ENCODE data around the gene NTM. TPM values are rescaled to one million over a fixed set of nuclear protein-coding genes. Genes with fewer than 3 reads are reported as not detected.

NTM gene
- total RNA-seq, 1 experiment from 2014 or later: not detected

DNA sequence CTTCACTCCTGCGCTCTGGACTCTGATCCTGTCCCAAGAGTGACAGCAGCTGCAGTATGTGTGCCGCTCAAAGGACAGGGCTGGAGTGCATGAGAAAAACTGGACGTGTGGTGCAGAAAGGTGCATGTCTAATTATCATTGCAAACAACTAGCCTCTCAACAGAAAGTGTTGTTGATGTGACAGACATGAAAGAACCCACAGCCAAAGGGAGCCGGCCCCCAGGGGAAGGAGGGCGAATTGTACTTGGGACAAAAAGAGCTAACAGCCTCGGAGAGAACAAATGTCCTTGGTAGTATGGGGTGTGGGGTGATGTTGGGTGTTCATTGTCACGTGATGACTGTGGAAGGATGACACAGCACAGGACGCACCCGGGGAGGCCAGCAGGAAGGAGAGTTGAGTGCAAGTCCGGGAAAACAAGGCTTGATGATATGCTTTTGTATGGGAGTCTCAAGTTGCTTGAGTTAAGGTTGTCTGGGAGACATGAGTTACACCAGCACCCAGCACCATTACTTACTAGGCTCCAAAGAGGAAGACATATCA is 325.5 kb downstream of the NTM start:
- ChIA-PET CTCF (no interaction called here), RAD21 (ENCODE audit: low non-redundant PET in 1 of 2, low total read pairs in 2 of 2, uncharacterized antibody in 2 of 2, unreplicated experiment in 2 of 2) (no interaction called here), POLR2A (no interaction called here)
- ATAC-seq (no peak), DNase-seq (ENCODE audit: low read depth, low spot score) (no peak)
- Histone ChIP-seq H3K9me2 (ENCODE audit: insufficient read depth) (no peaks in the 10 kb centered on the region), H3K36me3 (ENCODE audit: control insufficient read depth in 1 of 2, insufficient read depth in 2 of 2, low read length in 2 of 2) (no peaks in the 10 kb centered on the region), H3K27me3 (ENCODE audit: insufficient read depth, low read length) (no peaks in the 10 kb centered on the region), H3K9me3 (ENCODE audit: control insufficient read depth in 1 of 2, insufficient read depth in 1 of 2, low read depth in 1 of 2, low read length in 2 of 2) (no peaks in the 10 kb centered on the region; a peak in 1 of 4 replicates), H2AFZ (ENCODE audit: low read depth, low read length, poor library complexity, severe bottlenecking) (no peak overlapping the region), H3K79me2 (ENCODE audit: insufficient read depth, low read length) (no peaks in the 10 kb centered on the region), H3K27ac (ENCODE audit: low read depth, low read length) (no peak overlapping the region), H3K4me2 (ENCODE audit: low read length) (no peak overlapping the region), H4K20me1 (ENCODE audit: insufficient read depth) (no peaks in the 10 kb centered on the region), H3K4me1 (ENCODE audit: control insufficient read depth in 1 of 2, insufficient read depth in 2 of 2, low read length in 2 of 2) (no peaks in the 10 kb centered on the region), H3K9ac (ENCODE audit: low read length) (no peak overlapping the region), H3K4me3 (replicated peaks in 1 of 2; ENCODE audit: low read depth in 1 of 2, low read length in 2 of 2) (no peak overlapping the region)
- BruUV-seq (replicated peaks): no TSS peak
- TF ChIP-seq REST (IDR thresholded peaks at IDR 0.05; ENCODE audit: low read depth) (no peak), SRF (IDR thresholded peaks at IDR 0.05; ENCODE audit: low read depth) (no peak), JUND (IDR thresholded peaks at IDR 0.05) (no peak), FOSL1 (IDR thresholded peaks at IDR 0.05; ENCODE audit: low read depth) (no peak), POLR2A (IDR thresholded peaks at IDR 0.05; ENCODE audit: borderline replicate concordance, extremely low read depth, insufficient read depth, insufficient read length) (no peak), ELF1 (IDR thresholded peaks at IDR 0.05; ENCODE audit: borderline replicate concordance, low read depth) (no peak), EGR1 (IDR thresholded peaks at IDR 0.05; ENCODE audit: low read depth) (no peak), ZNF274 (IDR thresholded peaks at IDR 0.05; ENCODE audit: low read depth, low read length) (no peak), TCF7L2 (IDR thresholded peaks at IDR 0.05; ENCODE audit: borderline replicate concordance, extremely low read depth, insufficient read depth, insufficient read length) (no peak), CBX3 (IDR thresholded peaks at IDR 0.05; ENCODE audit: low read depth) (no peak), SIN3A (IDR thresholded peaks at IDR 0.05; ENCODE audit: low read depth) (no peak), ZFX (IDR thresholded peaks at IDR 0.05) (no peak)
- TF ChIP-seq, protein P1, sequence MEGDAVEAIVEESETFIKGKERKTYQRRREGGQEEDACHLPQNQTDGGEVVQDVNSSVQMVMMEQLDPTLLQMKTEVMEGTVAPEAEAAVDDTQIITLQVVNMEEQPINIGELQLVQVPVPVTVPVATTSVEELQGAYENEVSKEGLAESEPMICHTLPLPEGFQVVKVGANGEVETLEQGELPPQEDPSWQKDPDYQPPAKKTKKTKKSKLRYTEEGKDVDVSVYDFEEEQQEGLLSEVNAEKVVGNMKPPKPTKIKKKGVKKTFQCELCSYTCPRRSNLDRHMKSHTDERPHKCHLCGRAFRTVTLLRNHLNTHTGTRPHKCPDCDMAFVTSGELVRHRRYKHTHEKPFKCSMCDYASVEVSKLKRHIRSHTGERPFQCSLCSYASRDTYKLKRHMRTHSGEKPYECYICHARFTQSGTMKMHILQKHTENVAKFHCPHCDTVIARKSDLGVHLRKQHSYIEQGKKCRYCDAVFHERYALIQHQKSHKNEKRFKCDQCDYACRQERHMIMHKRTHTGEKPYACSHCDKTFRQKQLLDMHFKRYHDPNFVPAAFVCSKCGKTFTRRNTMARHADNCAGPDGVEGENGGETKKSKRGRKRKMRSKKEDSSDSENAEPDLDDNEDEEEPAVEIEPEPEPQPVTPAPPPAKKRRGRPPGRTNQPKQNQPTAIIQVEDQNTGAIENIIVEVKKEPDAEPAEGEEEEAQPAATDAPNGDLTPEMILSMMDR (IDR thresholded peaks at IDR 0.05 in 2 of 3, conservative IDR thresholded peaks at IDR 0.05 in 1 of 3; ENCODE audit: borderline replicate concordance in 1 of 3, insufficient read depth in 1 of 3, low read depth in 2 of 3, low read length in 2 of 3): no peak
- TF ChIP-seq, protein P2, sequence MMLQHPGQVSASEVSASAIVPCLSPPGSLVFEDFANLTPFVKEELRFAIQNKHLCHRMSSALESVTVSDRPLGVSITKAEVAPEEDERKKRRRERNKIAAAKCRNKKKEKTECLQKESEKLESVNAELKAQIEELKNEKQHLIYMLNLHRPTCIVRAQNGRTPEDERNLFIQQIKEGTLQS (IDR thresholded peaks at IDR 0.05): no peak
- TF ChIP-seq, protein P3, sequence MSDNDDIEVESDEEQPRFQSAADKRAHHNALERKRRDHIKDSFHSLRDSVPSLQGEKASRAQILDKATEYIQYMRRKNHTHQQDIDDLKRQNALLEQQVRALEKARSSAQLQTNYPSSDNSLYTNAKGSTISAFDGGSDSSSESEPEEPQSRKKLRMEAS (IDR thresholded peaks at IDR 0.05): no peak
- intact Hi-C loops (cut with micrococcal nuclease): loop anchor here (2.0 kb wide), 1 partner anchor 1245 kb away; no protein-coding TSS in a partner anchor

Data from HCT116 (cell line).